Activated naive CD8-positive, alpha-beta T cell treated with anti-CD3 and anti-CD28 coated beads, Interleukin-2, amount 50 U/mL, for 24 hours (primary cell): ENCODE results near the gene TXNRD1.
"Not testable (repeated sequence)": the region's sequence is repeated elsewhere in the genome, so short reads cannot be mapped to it uniquely, and the experiment has no call there.

Experiments
- ATAC-seq: fragments of 150-1000 bp; cut with Tn5 transposase; one replicate; pipeline ENCODE4 v1.10.0; 2021
- DNase-seq: peaks from one replicate; pipeline ENCODE4 v3.0.0; 2021
- H3K27ac Mint-ChIP-seq: one replicate; pipeline ENCODE4 v1.8.0; 2021; ENCODE audit warnings: mild to moderate bottlenecking, mixed read lengths
- H3K27me3 Mint-ChIP-seq: one replicate; pipeline ENCODE4 v1.8.0; 2021; ENCODE audit warnings: mixed read lengths
- H3K36me3 Mint-ChIP-seq: one replicate; pipeline ENCODE4 v1.8.0; 2021; ENCODE audit warnings: low read depth, mixed read lengths
- H3K4me1 Mint-ChIP-seq: one replicate; pipeline ENCODE4 v1.8.0; 2021; ENCODE audit warnings: mixed read lengths
- H3K4me3 Mint-ChIP-seq: one replicate; pipeline ENCODE4 v1.8.0; 2021; ENCODE audit warnings: mild to moderate bottlenecking, moderate library complexity, mixed read lengths
- H3K9me3 Mint-ChIP-seq: one replicate; pipeline ENCODE4 v1.8.0; 2021; ENCODE audit warnings: mixed read lengths

Gene TXNRD1

GRCh38 chr12:104243551-104243950 is 28.0 kb downstream of the TXNRD1 start:
- Mint-ChIP-seq H3K4me3 (no peak overlapping the region), H3K9me3 (no peaks in the 10 kb centered on the region), H3K27me3 (peaks cover 3% of the 10 kb centered on the region), H3K4me1 (no peaks in the 10 kb centered on the region), H3K36me3 (no peaks in the 10 kb centered on the region), H3K27ac (no peak overlapping the region)
- no peak for DNase-seq
- no peak for ATAC-seq

- H3K4me3 Mint-ChIP-seq = no peak overlapping the region
- H3K27ac Mint-ChIP-seq = no peak overlapping the region
- H3K9me3 Mint-ChIP-seq = no peaks in the 10 kb centered on the region
- ATAC-seq (no peak), DNase-seq (no peak)
- H3K27me3 Mint-ChIP-seq = peaks cover 3% of the 10 kb centered on the region
- H3K36me3 Mint-ChIP-seq = no peaks in the 10 kb centered on the region
- no peaks in the 10 kb centered on the region for H3K4me1 Mint-ChIP-seq
Measured at GRCh38 chr12:104243971-104244370, 28.4 kb downstream of the TXNRD1 start.

GRCh38 chr12:104247698-104248097 is 32.1 kb downstream of the TXNRD1 start:
- Mint-ChIP-seq H3K4me3 (no peak overlapping the region), H3K9me3 (no peaks in the 10 kb centered on the region), H3K27ac (no peak overlapping the region), H3K36me3 (no peaks in the 10 kb centered on the region), H3K27me3 (peaks cover 3% of the 10 kb centered on the region), H3K4me1 (no peaks in the 10 kb centered on the region)
- DNase-seq (no peak), ATAC-seq (no peak)

GRCh38 chr12:104248444-104248843 is 32.9 kb downstream of the TXNRD1 start:
- H3K36me3 Mint-ChIP-seq = no peaks in the 10 kb centered on the region
- H3K9me3 Mint-ChIP-seq = no peaks in the 10 kb centered on the region
- ATAC-seq (no peak), DNase-seq (no peak)
- H3K4me3 Mint-ChIP-seq = no peak overlapping the region
- no peak overlapping the region for H3K27ac Mint-ChIP-seq
- no peaks in the 10 kb centered on the region for H3K4me1 Mint-ChIP-seq
- H3K27me3 Mint-ChIP-seq = peaks cover 2% of the 10 kb centered on the region

GRCh38 chr12:104249017-104249416 is 33.4 kb downstream of the TXNRD1 start:
- Mint-ChIP-seq H3K27me3 (peaks cover 2% of the 10 kb centered on the region), H3K4me1 (no peaks in the 10 kb centered on the region), H3K27ac (no peak overlapping the region)

GRCh38 chr12:104249898-104250297 is 34.3 kb downstream of the TXNRD1 start:
- ATAC-seq (no peak), DNase-seq (no peak)
- Mint-ChIP-seq H3K27ac (no peak overlapping the region), H3K36me3 (no peaks in the 10 kb centered on the region), H3K27me3 (no peaks in the 10 kb centered on the region), H3K4me1 (no peaks in the 10 kb centered on the region), H3K4me3 (no peak overlapping the region), H3K9me3 (no peaks in the 10 kb centered on the region)

More at GRCh38 chr12:104249017-104249416, 33.4 kb downstream of the TXNRD1 start:
- ATAC-seq = no peak
- H3K4me3 Mint-ChIP-seq = no peak overlapping the region
- no peaks in the 10 kb centered on the region for H3K9me3 Mint-ChIP-seq
- DNase-seq = no peak
- H3K36me3 Mint-ChIP-seq = no peaks in the 10 kb centered on the region

- Mint-ChIP-seq H3K9me3 (no peaks in the 10 kb centered on the region), H3K27ac (no peak overlapping the region), H3K27me3 (no peaks in the 10 kb centered on the region), H3K4me1 (no peaks in the 10 kb centered on the region), H3K36me3 (no peaks in the 10 kb centered on the region), H3K4me3 (no peak overlapping the region)
- DNase-seq = no peak
- ATAC-seq = no peak
Measured at GRCh38 chr12:104250366-104251125, 35.0 kb downstream of the TXNRD1 start.

GRCh38 chr12:104257913-104258472 is 42.4 kb downstream of the TXNRD1 start:
- DNase-seq (no peak), ATAC-seq (no peak)
- Mint-ChIP-seq H3K9me3 (no peaks in the 10 kb centered on the region), H3K36me3 (no peaks in the 10 kb centered on the region), H3K4me3 (no peak overlapping the region), H3K27me3 (no peaks in the 10 kb centered on the region), H3K4me1 (no peaks in the 10 kb centered on the region), H3K27ac (no peak overlapping the region)

- Mint-ChIP-seq H3K27ac (no peak overlapping the region), H3K9me3 (no peaks in the 10 kb centered on the region), H3K4me1 (no peaks in the 10 kb centered on the region), H3K4me3 (no peak overlapping the region), H3K27me3 (no peaks in the 10 kb centered on the region), H3K36me3 (no peaks in the 10 kb centered on the region)
- ATAC-seq (no peak), DNase-seq (no peak)
Measured at GRCh38 chr12:104258476-104259067, 43.0 kb downstream of the TXNRD1 start.

- H3K27me3 Mint-ChIP-seq = peaks cover 1% of the 10 kb centered on the region
- H3K4me3 Mint-ChIP-seq = no peak overlapping the region
- no peak for DNase-seq
- no peaks in the 10 kb centered on the region for H3K36me3 Mint-ChIP-seq
- no peak overlapping the region for H3K27ac Mint-ChIP-seq
- no peaks in the 10 kb centered on the region for H3K4me1 Mint-ChIP-seq
- no peak for ATAC-seq
- no peaks in the 10 kb centered on the region for H3K9me3 Mint-ChIP-seq
Measured at GRCh38 chr12:104263026-104263425, 47.4 kb downstream of the TXNRD1 start.

GRCh38 chr12:104263580-104264358 is 48.2 kb downstream of the TXNRD1 start:
- H3K9me3 Mint-ChIP-seq = no peaks in the 10 kb centered on the region
- H3K4me3 Mint-ChIP-seq = no peak overlapping the region
- no peaks in the 10 kb centered on the region for H3K36me3 Mint-ChIP-seq
- ATAC-seq (no peak), DNase-seq (no peak)
- H3K4me1 Mint-ChIP-seq = no peaks in the 10 kb centered on the region
- peaks cover 1% of the 10 kb centered on the region for H3K27me3 Mint-ChIP-seq
- H3K27ac Mint-ChIP-seq = no peak overlapping the region

GRCh38 chr12:104265436-104265835 is 49.9 kb downstream of the TXNRD1 start:
- H3K36me3 Mint-ChIP-seq, ATAC-seq, H3K27ac Mint-ChIP-seq, H3K4me3 Mint-ChIP-seq, H3K9me3 Mint-ChIP-seq, DNase-seq, H3K4me1 Mint-ChIP-seq, H3K27me3 Mint-ChIP-seq: not testable (repeated sequence)

- Mint-ChIP-seq H3K36me3 (no peaks in the 10 kb centered on the region), H3K27me3 (no peaks in the 10 kb centered on the region), H3K9me3 (no peaks in the 10 kb centered on the region), H3K27ac (no peak overlapping the region), H3K4me3 (no peak overlapping the region), H3K4me1 (peaks cover 8% of the 10 kb centered on the region)
- DNase-seq (no peak), ATAC-seq (no peak)
Measured at GRCh38 chr12:104272938-104273337, 57.4 kb downstream of the TXNRD1 start.

GRCh38 chr12:104273503-104273902 is 57.9 kb downstream of the TXNRD1 start:
- no peak overlapping the region for H3K4me3 Mint-ChIP-seq
- H3K9me3 Mint-ChIP-seq = no peaks in the 10 kb centered on the region
- DNase-seq (no peak), ATAC-seq (no peak)
- H3K4me1 Mint-ChIP-seq = peaks cover 8% of the 10 kb centered on the region
- H3K36me3 Mint-ChIP-seq = no peaks in the 10 kb centered on the region
- no peaks in the 10 kb centered on the region for H3K27me3 Mint-ChIP-seq
- no peak overlapping the region for H3K27ac Mint-ChIP-seq

GRCh38 chr12:104274811-104275210 is 59.2 kb downstream of the TXNRD1 start:
- no peak overlapping the region for H3K27ac Mint-ChIP-seq
- peaks cover 8% of the 10 kb centered on the region for H3K4me1 Mint-ChIP-seq
- no peak for ATAC-seq
- no peak overlapping the region for H3K4me3 Mint-ChIP-seq
- no peaks in the 10 kb centered on the region for H3K9me3 Mint-ChIP-seq
- no peaks in the 10 kb centered on the region for H3K27me3 Mint-ChIP-seq
- no peaks in the 10 kb centered on the region for H3K36me3 Mint-ChIP-seq
- no peak for DNase-seq
